Esophagus muscularis mucosa (tissue), 4 donors: ENCODE data around the gene RETN. TPM values are rescaled to one million over a fixed set of nuclear protein-coding genes. Genes with fewer than 3 reads are reported as not detected.

ENCODE experiments used
- DNase-seq: peaks from one replicate; pipeline ENCODE4 v3.0.0-alpha.2; 2017; ENCODE audit errors: extremely low spot score
- H3K27ac ChIP-seq, 4 donors: fragments of 200-600 bp; sonication (generic); replicated peaks in 1 of 4; 1 replicate in 3 of 4; 2 replicates in 1 of 4; pipeline ENCODE4 v1.5.1; 2016 to 2019; ENCODE audit warnings: mild to moderate bottlenecking in 1 of 4
- H3K27me3 ChIP-seq, 4 donors: fragments of 200-600 bp; sonication (generic); one replicate each; pipeline versions ENCODE4 v1.5.1 to v1.6.0; 2016 to 2019
- H3K36me3 ChIP-seq, 4 donors: fragments of 200-600 bp; sonication (generic); one replicate each; pipeline ENCODE4 v1.5.1; 2016 to 2019
- H3K4me1 ChIP-seq, 4 donors: fragments of 200-600 bp; sonication (generic); one replicate each; pipeline ENCODE4 v1.5.1; 2016 to 2019
- H3K4me3 ChIP-seq, 4 donors: fragments of 200-600 bp; sonication (generic); 1 replicate in 2 of 4; 2 replicates in 2 of 4; pipeline ENCODE4 v1.5.1; 2016 to 2019; ENCODE audit warnings: mild to moderate bottlenecking in 4 of 4, moderate library complexity in 1 of 4
- H3K9me3 ChIP-seq, 4 donors: fragments of 200-600 bp; sonication (generic); 1 replicate in 3 of 4; 2 replicates in 1 of 4; pipeline ENCODE4 v1.5.1; 2016 to 2019
- CTCF ChIP-seq, 3 experiments: fragments of 200-600 bp in 2 of 3; fragments of 450-650 bp in 1 of 3; sonication (generic) in 2 of 3; IDR thresholded peaks; one replicate each; pipeline ENCODE4 v1.5.1; 2017 to 2019; ENCODE audit warnings: antibody characterized with exemption in 3 of 3, mild to moderate bottlenecking in 2 of 3, moderate library complexity in 1 of 3
- EP300 ChIP-seq: sonication (generic); formaldehyde crosslinking; IDR thresholded peaks from one replicate; pipeline ENCODE4 v1.6.1; 2017; ENCODE audit warnings: antibody characterized with exemption
- POLR2A ChIP-seq: fragments of 450-650 bp; IDR thresholded peaks from one replicate; pipeline ENCODE4 v1.6.1; 2017; ENCODE audit warnings: antibody characterized with exemption, moderate library complexity, mild to moderate bottlenecking, low read depth
- POLR2AphosphoS5 ChIP-seq, 2 donors: sonication (generic); formaldehyde crosslinking; IDR thresholded peaks; one replicate each; pipeline ENCODE4 v1.6.1; 2017; ENCODE audit warnings: antibody characterized with exemption in 2 of 2
- WGBS: methylation state at CpG from one replicate; pipeline ENCODE4 v1.1.5; 2018; 5-methylcytosine and 5-hydroxymethylcytosine counted together
- intact Hi-C: fragments of 100-400 bp; cut with DNase I; formaldehyde crosslinking; loops from one replicate; pipeline ENCODE4 v1.15.1; 2023
- total RNA-seq, 4 donors: library from RNA; depleted of rRNA; stranded (reverse); fragments of >200 nt; gene quantifications; one replicate each; pipeline versions ENCODE4 v1.1.0 to v1.2.1, GENCODE V29; 2016

RETN gene
- total RNA-seq, 4 donors from 2014 or later, result 1.3 TPM; not detected in 3

GRCh38 chr19:7701654-7702457, 33.0 kb downstream of the RETN start, which contains the start of gene FCER2:
TSS of gene FCER2 (minus strand) at chr19:7702131. CDS start at chr19:7699760, 2,371 bp downstream.
- H3K27me3 ChIP-seq, result peaks cover 0 to 81% (median 12%) of the 10 kb centered on the region in 4 donors
- no peak within 1 kb of the TSS for H3K27ac ChIP-seq
- no peak for DNase-seq
- no peak for TF ChIP-seq CTCF (IDR thresholded peaks at IDR 0.05)
- H3K36me3 ChIP-seq, result no peaks in the 10 kb centered on the region
- WGBS, result 53% methylated on average over 17 of the region's 20 CpGs
- intact Hi-C loops, result no loop called here
- H3K9me3 ChIP-seq, result no peaks in the 10 kb centered on the region
- H3K4me3 ChIP-seq, result no peak within 1 kb of the TSS
- H3K4me1 ChIP-seq, result no peaks in the 10 kb centered on the region

GRCh38 chr19:7703332-7703731, 34.5 kb downstream of the RETN start:
- Histone ChIP-seq H3K27ac (no peak overlapping the region), H3K4me3 (no peak overlapping the region), H3K9me3 (no peaks in the 10 kb centered on the region), H3K36me3 (no peaks in the 10 kb centered on the region), H3K4me1 (no peaks in the 10 kb centered on the region), H3K27me3 (peaks cover 0 to 66% (median 3%) of the 10 kb centered on the region in 4 donors)
- TF ChIP-seq CTCF (IDR thresholded peaks at IDR 0.05) (no peak), POLR2A (no peak), EP300 (no peak), POLR2AphosphoS5 (IDR thresholded peaks at IDR 0.05) (no peak)
- no peak for DNase-seq
- 64% methylated on average over 8 of the region's 8 CpGs for WGBS
- intact Hi-C loops, result no loop called here

- no peaks in the 10 kb centered on the region for H3K36me3 ChIP-seq
- TF ChIP-seq EP300 (no peak), POLR2A (no peak), CTCF (IDR thresholded peaks at IDR 0.05) (no peak), POLR2AphosphoS5 (IDR thresholded peaks at IDR 0.05) (no peak)
- H3K27me3 ChIP-seq, result peaks cover 0 to 57% (median 0%) of the 10 kb centered on the region in 4 donors
- no peaks in the 10 kb centered on the region for H3K4me1 ChIP-seq
- no peak overlapping the region for H3K4me3 ChIP-seq
- no peaks in the 10 kb centered on the region for H3K9me3 ChIP-seq
- WGBS, result 88% methylated on average over 4 of the region's 6 CpGs
- H3K27ac ChIP-seq, result no peak overlapping the region
- DNase-seq, result no peak
- intact Hi-C loops, result no loop called here
Observed at GRCh38 chr19:7704280-7705060, 35.6 kb downstream of the RETN start.

GRCh38 chr19:7705387-7706187, 36.7 kb downstream of the RETN start:
- Histone ChIP-seq H3K4me1 (no peaks in the 10 kb centered on the region), H3K36me3 (no peaks in the 10 kb centered on the region), H3K9me3 (no peaks in the 10 kb centered on the region), H3K4me3 (no peak overlapping the region), H3K27me3 (peaks cover 0 to 57% (median 0%) of the 10 kb centered on the region in 4 donors), H3K27ac (no peak overlapping the region)
- TF ChIP-seq POLR2A, result no peak
- intact Hi-C loops, result no loop called here
- WGBS, result 56% methylated on average over 23 of the region's 24 CpGs
- DNase-seq, result no peak
